Stimulated activated CD4-positive, alpha-beta T cell treated with anti-CD3 and anti-CD28 coated beads, Interleukin-2, amount 100 ng/mL, for 48 hours (primary cell): ENCODE measurements around the gene TEX12.
"Not testable (repeated sequence)": the region's sequence is repeated elsewhere in the genome, so short reads cannot be mapped to it uniquely, and the experiment has no call there.

Experiments
- DNase-seq, 2 donors: peaks; one replicate each; pipeline ENCODE4 v3.0.0-alpha.2; 2020

The TEX12 gene

DNA sequence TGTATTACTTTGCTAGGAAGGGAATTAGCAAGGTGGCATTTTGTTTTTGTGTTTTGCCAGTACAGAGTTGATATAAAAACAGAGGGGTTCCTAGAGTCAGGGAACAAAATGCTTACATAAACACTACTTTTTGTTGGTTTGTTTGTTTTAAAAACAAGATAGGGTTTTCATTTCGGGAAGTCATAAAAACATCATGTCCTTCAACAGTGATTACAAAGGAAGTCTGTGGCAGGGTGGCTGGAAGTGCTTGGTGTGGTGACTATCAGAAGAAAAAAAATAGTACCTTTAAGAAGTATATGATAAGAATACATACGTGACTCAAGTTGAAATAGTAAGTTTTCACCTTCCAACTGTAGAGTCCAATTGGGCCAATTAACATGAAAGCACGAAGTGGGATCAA is 2.1 kb upstream of the TEX12 start:
- DNase-seq = no peak

DNA sequence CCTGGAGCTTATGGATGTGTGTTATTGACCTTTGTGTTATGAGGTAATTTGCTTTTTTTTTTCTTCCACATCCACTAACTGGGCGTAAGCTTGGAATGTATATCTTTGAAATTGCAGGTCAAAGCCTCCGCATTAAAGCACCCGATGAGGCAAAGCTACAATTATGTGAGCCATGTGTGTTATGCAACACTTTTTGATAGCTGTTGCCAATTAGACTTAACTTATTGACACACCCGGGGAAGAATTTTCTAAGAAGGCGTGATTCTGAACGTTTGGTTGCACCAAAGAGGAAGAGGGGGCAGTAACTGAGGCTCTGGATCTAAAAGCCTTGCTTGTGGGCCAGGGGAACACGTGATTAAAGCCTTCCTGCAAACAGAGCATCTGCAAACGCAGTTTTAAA is 610 bp upstream of the TEX12 start:
- no peak for DNase-seq

DNA sequence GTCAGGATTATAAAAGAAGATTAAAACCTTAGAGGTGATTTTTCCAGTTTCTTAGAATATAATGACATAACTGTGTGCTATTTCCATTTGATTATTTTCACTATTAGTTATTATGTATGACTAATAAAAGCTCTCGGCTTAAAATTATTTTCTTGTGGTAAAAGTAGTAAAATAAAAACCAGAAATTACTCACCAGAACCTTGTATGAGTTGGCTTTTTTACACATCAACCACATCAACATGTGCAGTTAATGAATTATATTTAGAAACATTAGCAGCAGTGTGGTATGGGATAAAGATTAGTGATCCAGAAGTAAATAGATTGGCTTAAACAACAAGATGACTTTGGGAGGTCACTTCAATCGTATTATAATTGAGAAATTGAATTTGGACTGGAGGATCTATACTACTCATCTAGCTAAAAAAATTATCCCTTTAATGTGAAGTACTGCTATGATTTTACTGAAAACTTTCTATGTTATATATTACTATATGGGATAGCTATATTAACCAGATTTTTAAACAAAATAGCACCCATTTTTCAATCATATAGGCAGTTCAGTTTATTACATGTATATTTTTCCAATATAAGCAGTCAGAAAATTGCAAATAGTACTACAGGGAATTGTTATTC is 5.3 kb downstream of the TEX12 start:
- DNase-seq = no peak

DNA sequence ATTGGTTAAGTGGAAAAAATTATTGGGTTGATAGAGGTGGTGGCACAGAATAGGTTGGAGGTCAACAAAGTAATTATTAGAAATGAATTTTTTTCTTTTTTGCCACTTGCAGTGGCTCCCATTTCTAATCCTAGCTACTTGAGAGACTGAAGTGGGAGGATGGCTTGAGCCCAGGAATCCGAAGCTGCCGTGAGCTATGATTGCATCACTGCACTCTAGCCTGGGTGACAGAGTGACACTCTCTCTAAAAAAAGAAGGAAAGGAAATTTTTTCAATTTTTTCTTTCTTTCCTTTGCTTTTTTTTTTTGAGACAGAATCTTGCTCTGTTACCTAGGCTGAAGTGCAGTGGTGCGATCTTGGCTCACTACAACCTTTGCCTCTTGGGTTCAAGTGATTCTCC is 6.0 kb downstream of the TEX12 start:
- DNase-seq = no peak

DNA sequence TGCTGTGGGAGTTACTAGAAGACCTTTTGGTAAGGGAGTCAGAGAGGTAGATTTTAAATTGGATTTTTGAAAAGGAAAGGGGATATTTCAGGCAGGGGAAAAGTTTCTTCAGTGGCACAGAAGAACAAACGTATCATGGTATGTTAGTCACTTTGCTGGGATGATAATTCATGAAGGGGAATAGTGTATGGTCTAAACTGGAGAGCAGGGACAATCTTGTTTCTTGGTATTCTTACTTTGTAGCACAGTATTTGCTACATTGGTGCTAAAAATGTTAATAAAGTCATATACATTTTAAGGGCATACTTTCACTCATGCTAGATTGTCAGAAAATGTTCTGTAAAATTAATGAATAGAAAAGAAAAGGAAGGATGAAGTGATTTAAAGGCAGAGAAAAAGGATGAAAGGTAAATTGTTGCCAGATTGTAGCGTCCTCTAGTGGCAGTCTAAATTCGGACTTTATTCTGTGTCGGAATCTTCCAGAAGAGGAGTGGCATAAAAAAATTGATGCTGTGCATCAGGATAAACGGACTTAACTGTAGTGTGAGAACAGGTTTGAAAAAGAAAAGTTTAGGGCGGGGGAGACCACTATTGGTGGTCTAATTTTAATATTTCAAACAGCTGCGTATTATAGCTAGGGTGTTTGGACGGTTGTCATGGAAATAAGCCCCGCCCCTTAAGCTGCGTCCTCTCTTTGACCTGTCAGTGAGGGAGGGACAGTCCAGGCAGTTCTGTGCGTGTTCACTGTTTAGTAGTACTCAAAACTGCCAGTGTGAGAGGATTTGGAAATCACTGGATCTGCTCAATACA is 7.8 kb downstream of the TEX12 start, which contains the start of gene BCO2:
BCO2 (plus strand) TSS at position 724 of the 810 bp plus-strand sequence. CDS start 90 bp downstream, outside the sequence.
- DNase-seq = peak; percentile 21 to 35

DNA sequence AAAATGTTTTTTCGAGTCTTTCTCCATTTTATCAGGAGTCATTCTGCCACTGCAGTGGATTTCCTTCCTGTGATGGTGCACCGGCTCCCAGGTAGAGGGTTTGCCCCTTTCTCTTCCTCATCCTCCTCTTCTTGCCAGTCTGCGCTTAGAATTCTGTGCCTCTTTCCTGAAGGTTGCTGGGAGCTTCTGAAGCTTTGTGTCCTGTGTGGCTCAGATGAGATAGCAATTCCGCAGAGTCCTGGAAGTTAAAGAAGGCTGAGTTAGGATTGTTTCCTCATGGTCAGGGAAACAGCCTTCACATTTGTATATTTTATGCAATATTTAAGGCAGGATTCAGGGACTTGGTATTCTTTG is 8.4 kb downstream of the TEX12 start:
- DNase-seq = no peak

DNA sequence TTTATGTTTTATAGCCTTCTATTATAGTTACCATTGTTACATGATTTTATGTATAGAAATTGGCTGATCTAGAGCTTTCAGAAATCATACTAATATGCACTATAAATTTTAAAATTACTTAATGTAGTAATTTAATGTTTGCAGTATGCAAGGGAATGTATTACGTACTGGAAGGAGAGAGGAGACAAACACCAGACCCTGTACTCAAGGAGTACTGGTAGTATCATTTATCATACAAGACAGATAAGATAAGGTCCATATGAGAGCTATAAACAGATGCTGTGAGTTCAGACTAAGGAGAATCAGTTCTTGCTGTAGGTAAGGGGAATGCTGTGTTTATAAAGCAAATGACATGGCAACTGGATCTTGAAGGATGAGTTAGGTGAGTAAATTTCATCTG is 8.9 kb downstream of the TEX12 start:
- DNase-seq = no peak

DNA sequence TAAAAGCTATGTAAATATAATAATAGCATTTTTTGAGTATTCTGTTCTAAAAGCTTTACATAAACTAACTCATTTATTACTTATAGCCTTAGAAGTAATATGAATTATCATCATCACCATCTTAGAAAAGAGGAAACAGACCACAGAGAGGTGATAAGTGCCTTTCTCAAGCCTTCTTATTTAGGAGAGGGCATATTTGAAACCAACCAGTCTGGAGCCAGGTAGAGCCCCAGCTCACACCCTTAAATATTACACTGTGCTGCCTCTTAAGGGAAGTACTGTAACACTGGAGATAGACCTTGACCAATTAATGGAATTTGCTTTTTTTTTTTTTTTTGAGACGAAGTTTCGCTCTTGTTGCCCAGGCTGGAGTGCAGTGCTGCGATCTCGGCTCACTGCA is 10.4 kb downstream of the TEX12 start:
- no peak for DNase-seq

DNA sequence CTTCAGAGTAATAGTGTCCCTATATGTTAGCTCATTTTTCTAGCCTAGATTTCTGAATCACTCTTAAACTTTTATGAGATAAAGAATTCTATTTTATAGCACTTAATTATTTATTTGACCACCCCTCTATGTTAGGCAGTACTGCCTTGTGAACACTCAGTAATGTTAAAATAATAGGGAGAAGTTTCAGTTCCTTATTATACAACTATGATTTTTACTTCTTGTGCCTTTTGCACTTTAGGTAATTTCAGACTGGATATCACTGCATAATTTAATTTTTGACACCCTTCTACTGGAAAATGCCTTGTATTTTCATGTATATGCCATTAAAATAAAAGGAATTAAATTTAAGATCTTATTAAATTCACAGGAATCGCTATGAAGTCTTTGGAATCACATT is 11.3 kb downstream of the TEX12 start:
- no peak for DNase-seq

DNA sequence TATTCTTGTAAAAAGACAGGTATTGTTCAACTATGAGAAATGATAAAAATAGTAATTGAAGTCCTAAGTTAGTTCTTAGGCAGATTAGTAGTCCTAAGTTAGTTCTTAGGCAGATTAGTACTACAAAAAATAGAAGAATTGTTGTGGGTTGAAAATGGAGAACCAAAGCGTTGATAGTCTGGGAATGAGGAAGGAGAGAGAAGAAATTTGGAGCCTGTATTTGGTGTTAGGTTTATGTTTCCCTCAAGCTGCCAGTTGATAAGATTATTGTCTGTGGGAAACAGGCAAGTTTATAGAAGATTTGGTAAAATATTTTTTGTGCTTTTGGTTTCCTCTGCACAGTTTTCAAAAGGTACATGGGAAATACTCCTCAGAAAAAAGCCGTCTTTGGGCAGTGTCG is 11.8 kb downstream of the TEX12 start:
- no peak for DNase-seq

DNA sequence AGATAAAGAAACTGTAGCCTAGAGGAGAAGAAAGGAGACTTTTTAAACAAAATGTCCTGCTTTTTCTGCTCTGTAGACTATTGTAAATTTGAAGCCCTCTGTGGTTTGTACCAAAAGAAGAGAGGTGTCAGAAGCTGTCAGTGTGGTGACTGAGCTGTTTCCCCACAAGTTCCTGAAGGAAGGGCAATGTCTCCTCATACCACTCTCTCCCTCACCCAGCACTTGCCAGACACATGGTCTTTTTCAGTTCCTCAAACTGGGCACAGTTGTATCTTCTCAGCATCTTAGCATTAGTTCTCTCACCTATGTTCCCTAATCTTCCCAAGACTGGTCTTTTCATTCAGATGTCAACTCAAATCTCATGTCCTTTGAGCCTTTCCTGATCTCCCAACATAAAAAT is 12.4 kb downstream of the TEX12 start:
- DNase-seq = no peak

DNA sequence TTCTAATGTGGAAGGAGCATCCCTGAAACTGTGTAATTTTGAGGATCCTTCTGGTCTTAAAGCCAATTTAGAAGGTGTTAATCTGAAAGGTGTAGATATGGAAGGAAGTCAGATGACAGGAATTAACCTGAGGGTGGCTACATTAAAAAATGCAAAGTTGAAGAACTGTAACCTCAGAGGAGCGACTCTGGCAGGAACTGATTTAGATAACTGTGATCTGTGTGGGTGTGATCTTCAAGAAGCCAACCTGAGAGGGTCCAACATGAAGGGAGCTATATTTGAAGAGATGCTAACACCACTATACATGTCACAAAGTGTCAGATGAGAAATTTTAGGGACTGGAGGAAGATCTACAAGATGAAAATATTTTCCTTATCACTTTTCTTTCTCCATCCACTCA is 15.7 kb downstream of the TEX12 start:
- DNase-seq = no peak

DNA sequence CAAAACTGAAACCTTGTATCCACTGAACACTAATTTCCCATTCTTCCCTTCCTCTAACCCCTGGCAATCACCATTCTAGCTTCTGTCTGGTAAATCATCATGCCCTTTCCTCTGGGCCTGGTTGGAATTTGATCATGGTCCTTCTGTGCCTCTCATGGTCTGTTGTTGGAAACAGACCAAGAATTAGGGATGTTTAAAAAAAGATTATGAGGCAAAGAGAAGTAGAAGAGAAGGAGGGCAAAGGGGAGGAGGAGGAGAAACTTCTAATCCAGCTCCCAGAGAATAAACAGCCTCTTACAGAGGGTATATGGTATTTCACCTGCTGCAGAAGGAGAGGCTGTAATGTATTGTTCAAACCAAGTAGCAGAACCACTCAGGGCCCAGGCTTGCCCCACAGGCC is 18.7 kb downstream of the TEX12 start:
- DNase-seq = no peak

DNA sequence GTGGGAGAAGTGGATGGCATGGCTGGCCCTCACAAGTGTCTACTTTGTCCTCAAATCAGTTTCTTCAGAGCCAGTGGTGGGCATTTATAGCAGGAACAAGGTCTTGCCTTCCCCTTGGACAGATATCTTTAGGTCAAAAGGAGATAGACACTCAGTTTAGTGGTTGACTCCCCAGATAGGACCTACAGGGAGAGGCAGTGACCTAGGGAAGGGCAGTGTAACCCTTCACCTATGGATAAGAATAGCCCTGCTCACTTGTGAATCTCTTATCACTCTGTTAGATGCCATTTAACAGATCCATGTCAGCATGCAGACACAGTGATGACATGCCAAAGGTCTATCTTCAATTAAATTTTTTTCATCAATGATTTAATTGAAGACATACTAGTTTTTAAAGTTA is 19.1 kb downstream of the TEX12 start:
- no peak for DNase-seq

DNA sequence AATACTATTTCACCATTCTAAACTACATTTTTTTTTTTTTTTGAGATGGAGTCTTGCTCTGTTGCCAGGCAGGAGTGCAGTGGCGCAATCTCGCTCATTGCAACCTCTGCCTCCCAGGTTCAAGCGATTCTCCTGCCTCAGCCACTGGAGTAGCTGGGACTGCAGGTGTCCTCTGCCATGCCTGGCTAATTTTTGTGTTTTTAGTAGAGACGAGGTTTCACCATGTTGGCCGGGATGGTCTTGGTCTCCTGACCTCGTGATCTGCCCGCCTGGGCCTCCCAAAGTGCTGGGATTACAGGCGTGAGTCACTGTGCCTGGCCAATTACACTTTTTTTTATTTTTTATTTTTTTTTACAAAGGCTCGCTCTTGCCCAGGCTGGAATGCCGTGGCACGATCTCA is 27.9 kb downstream of the TEX12 start:
- not testable (repeated sequence) for DNase-seq

DNA sequence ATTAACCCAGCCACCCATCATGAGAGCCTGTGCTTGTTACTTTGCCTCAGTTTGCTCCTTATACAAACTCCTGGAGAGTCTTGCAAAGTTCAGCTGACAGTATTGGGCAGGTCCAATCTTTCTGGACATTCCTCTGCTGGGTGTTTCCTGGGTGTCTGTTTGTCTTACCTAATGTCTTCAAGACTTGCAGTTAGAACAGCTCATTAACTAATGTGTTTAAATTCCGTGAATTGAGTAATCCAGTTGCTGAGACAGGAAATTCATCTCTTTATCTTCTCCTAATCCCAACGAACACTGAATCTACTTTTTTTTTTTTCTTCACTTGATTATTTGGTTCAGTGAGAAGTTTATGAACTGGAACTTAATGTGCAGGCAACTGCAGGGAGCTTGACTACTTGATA is 28.8 kb downstream of the TEX12 start:
- DNase-seq = no peak

DNA sequence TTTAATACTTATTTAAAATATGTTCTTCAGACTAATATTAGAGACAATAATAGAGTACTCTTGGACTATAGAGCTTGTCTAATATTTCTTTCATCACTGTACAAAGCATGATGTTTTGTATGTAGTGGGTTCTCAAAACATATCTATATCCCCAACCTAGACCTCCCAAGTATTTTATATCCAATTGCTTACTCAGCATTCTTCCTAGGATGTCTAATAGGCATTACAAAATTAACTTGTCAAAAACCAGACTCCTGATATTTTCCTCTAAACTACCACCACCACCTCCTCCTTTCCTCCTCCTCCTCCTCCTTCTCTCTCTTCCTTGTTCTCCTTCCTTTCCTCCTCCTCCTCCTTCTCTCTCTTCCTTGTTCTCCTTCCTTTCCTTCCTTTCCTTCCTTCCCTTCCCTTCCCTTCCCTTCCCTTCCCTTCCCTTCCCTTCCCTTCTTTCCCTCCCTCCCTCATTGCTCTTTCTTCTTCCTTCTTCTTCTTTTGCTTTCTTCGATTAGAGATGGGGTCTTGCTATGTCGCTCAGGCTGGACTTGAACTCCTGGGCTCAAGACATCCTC is 29.4 kb downstream of the TEX12 start:
- DNase-seq = no peak

DNA sequence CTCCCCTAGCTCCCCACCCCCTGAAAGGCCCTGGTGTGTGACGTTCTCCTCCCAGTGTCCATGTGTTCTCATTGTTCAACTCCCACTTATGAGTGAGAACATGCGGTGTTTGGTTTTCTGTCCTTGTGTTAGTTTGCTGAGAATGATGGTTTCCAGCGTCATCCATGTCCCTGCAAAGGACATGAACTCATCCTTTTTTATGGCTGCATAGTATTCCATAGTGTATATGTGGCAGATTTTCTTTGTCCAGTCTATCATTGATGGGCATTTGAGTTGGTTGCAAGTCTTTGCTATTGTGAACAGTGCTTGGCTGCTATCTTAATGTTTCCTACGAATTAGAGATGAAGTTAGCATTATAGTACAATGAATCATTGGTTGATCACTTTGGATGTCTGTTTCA is 31.9 kb downstream of the TEX12 start:
- not testable (repeated sequence) for DNase-seq

DNA sequence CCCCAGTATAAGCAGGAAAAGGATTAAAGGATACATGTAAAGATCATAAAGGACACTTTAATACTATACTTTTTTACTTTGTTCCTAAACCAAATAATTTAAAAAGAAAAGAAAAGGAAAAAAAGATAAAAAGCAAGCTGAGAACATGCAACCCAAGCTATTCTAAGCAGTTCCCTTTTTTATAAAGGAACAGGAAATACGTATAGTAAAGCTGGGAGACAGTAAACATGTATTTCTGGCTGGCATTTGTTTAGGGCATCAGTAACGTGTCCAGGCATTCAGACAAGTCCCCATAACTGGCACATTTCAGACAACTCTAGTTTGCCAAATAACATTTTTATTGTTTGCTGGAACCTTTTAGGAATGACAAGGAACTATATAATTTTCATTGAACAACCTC is 33.1 kb downstream of the TEX12 start:
- no peak for DNase-seq

DNA sequence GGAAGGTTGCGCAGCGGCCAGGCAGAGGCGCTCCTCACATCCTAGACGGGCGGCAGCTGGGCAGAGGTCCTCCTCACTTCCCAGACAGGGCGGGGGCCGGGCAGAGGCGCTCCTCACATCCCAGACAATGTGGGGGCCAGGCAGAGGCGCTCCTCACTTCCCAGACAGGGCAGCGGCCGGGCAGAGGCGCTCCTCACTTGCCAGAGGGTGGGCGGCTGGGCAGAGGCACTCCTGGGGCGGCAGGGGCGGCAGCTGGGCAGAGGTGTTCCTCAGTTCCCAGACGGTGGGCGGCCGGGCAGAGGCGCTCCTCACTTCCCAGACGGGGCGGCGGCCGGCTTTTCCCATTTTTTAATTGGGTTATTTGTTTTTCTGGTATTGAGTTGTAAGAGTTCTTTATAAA is 38.9 kb downstream of the TEX12 start:
- no peak for DNase-seq

DNA sequence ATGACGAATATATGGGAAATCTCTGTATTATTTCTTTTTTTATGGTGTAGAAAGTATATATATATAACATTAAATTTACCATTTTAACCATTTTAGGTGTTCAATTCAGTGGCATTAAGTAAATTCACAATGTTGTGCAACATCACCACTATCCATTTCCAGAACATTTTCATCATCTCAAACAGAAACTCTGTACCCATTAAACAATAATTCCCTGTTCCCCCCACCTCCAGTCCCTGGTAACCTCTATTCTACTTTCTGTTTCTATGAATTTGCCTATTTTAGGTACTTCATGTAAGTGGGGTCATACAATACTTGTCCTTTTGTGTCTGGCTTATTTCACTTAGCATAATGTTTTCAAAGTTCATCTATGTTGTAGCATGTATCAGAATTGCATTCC is 43.7 kb downstream of the TEX12 start:
- DNase-seq = no peak

DNA sequence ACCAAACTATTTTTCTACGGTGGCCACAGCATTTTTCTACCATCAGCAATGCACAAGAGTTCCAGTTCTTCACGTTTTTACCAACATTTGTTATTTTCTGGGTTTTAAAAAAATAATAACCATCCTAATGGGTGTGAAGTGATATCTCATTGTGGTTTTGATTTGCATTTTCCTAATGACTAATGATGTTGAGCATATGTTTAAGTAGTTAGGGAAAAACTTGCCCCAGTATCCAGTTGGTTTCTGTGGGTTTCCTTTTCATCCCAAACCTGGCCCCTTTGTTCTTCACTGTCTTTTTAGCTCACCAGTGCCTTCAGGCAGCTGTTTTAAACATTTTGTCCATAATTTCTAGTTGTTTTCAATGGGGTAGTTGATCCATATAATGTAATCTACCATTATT is 44.4 kb downstream of the TEX12 start:
- DNase-seq = no peak

DNA sequence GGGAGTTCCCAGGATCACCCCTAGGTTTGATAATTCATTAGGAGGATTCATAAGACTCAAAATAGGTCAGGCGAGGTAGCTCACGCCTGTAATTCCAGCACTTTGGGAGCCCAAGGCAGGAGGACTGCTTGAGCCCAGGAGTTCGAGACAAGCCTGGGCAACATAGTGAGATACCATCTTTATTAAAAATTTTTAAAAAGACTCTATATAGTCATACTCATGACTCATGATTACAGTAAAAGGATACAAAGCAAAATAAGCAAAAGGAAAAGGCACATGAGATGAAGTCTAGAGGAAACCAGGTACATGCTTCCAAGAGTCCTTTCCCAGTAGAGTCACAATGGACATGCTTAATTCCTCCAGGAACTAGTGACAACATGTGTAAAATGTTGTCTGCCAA is 45.1 kb downstream of the TEX12 start:
- DNase-seq = no peak

DNA sequence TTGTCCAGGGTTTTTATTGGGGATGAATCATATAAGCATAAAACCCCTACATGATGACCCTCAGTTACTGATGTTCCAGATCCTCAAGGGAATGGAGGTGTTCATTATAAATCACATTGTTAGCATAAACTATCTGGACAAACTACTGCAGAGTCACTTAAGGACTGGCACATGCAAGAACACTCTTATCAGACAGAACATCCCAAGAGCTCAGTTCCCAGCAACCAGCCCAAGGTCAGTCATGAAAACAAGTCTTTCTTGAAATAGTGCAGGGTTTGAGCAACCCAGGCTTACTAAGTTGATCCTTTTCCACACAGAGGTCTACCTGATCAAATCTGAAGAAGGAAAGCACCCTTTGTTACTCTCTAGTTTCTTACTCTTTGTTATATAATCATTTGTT is 45.5 kb downstream of the TEX12 start:
- no peak for DNase-seq

DNA sequence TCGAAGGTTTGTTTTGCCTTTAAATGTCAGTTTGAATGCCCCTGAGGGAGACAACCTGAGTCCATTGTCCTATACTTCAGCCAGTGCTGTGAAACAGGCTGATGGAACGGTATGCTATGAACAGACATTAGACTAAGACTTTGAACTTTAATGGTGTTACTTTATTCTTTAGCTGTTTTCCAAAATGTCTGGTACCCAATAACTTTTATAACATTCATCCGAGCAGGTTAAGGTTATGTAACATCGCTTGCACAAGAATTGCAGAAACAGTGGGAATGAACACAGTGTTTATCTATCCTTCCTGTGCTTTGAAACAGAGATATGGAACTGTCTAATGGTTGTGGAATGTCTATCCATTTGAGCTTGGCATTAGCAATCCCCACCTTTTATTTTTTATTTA is 46.6 kb downstream of the TEX12 start:
- no peak for DNase-seq
